GM21515 (cell line): Measurements from ENCODE around the gene ZMAT3.
"Not testable (repeated sequence)": the region's sequence is repeated elsewhere in the genome, so short reads cannot be mapped to it uniquely, and the experiment has no call there.

Experiments
- ATAC-seq: cut with Tn5 transposase; IDR thresholded peaks from one replicate; pipeline ENCODE4 v1.9.1; 2021; ENCODE audit not compliant: unreplicated experiment

The ZMAT3 gene

GRCh38 chr3:179071323-179072099 is at the start of gene ZMAT3:
Gene ZMAT3, minus strand, starts transcription at chr3:179071809. Its CDS starts 4,057 bp downstream, at chr3:179067752.
- peak; percentile 70 for ATAC-seq

- ATAC-seq, result no peak
Measured at GRCh38 chr3:179116816-179117215, 45.2 kb upstream of the ZMAT3 start.

GRCh38 chr3:179115444-179115843 is 43.8 kb upstream of the ZMAT3 start:
- not testable (repeated sequence) for ATAC-seq

- no peak for ATAC-seq
Measured at GRCh38 chr3:179113903-179114302, 42.3 kb upstream of the ZMAT3 start.

GRCh38 chr3:179108086-179108485 is 36.5 kb upstream of the ZMAT3 start:
- no peak for ATAC-seq

- ATAC-seq, result no peak
Measured at GRCh38 chr3:179107617-179108016, 36.0 kb upstream of the ZMAT3 start.

GRCh38 chr3:179105881-179106280 is 34.3 kb upstream of the ZMAT3 start:
- no peak for ATAC-seq

GRCh38 chr3:179100652-179101051 is 29.0 kb upstream of the ZMAT3 start:
- no peak for ATAC-seq

GRCh38 chr3:179098388-179099077 is 26.9 kb upstream of the ZMAT3 start:
- no peak for ATAC-seq

- ATAC-seq, result no peak
Measured at GRCh38 chr3:179093807-179094206, 22.2 kb upstream of the ZMAT3 start.

GRCh38 chr3:179091113-179091512 is 19.5 kb upstream of the ZMAT3 start:
- no peak for ATAC-seq

- ATAC-seq, result no peak
Measured at GRCh38 chr3:179088306-179088705, 16.7 kb upstream of the ZMAT3 start.

GRCh38 chr3:179083977-179084376 is 12.4 kb upstream of the ZMAT3 start:
- ATAC-seq, result peak; percentile 64

GRCh38 chr3:179082416-179082815 is 10.8 kb upstream of the ZMAT3 start:
- ATAC-seq, result no peak

GRCh38 chr3:179081885-179082284 is 10.3 kb upstream of the ZMAT3 start:
- ATAC-seq, result no peak

- ATAC-seq, result no peak
Measured at GRCh38 chr3:179079537-179079936, 7.9 kb upstream of the ZMAT3 start.

- peak; percentile 39 for ATAC-seq
Measured at GRCh38 chr3:179076243-179077027, 4.8 kb upstream of the ZMAT3 start.

- ATAC-seq, result no peak
Measured at GRCh38 chr3:179074656-179075055, 3.0 kb upstream of the ZMAT3 start.

GRCh38 chr3:179073816-179074215 is 2.2 kb upstream of the ZMAT3 start:
- ATAC-seq, result no peak

- ATAC-seq, result peak; percentile 35
Measured at GRCh38 chr3:179072100-179072438, 460 bp upstream of the ZMAT3 start.

GRCh38 chr3:179071027-179071322 is 634 bp downstream of the ZMAT3 start:
- ATAC-seq, result no peak
